SK-MEL-5 (cell line): ENCODE data around the gene HHIPL2. TPM values are rescaled to one million over a fixed set of nuclear protein-coding genes. Genes with fewer than 3 reads are reported as not detected.
"Not testable (repeated sequence)": the region's sequence is repeated elsewhere in the genome, so short reads cannot be mapped to it uniquely, and the experiment has no call there.

Experiments
- DNase-seq: peaks from one replicate; pipeline ENCODE4 v3.0.0-alpha.2; 2016; ENCODE audit warnings: low read depth, low spot score
- in situ Hi-C: cut with HindIII; loops from 2 replicates; pipeline ENCODE4 v1.10.0; 2016; ENCODE audit warnings: low sequenced_read_pairs, high pct_unique_total_duplicates, low pct_unique_long_range_greater_than_20kb
- small RNA-seq, 2 experiments: library from RNA; depleted of rRNA; stranded (forward); fragments of <200 nt; gene quantifications; one replicate each; pipeline ENCODE3, GENCODE V24; 2014
- total RNA-seq: library from RNA; depleted of rRNA; stranded (reverse); fragments of >200 nt; shearing (Covaris generic); gene quantifications from 2 replicates; pipeline ENCODE4 v1.2.3, GENCODE V29; 2014; rRNA removed

The HHIPL2 gene
- total RNA-seq, 1 experiment from 2014 or later: not detected

DNA sequence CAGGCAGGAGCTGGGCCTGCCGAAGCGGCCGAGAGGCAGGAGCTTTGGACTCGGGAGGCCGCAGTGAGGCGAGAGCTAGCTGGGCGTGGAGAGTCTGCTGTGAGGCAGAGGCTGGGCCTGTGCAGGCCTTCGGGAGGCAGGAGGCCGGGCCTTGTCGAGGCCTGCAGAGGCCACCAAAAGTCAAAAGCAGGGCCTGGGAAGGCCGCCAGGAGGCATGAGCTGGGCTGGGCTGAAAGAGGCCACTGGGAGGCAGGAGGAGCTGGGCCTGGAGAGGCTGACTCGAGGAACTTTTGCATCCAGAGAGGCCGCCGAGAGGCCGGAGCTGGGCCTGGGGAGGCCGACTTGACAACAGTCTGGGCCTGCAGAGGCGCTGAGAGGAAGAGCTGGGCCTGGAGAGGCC lies 74.2 kb downstream of the HHIPL2 start:
- in situ Hi-C loops, DNase-seq: not testable (repeated sequence)

DNA sequence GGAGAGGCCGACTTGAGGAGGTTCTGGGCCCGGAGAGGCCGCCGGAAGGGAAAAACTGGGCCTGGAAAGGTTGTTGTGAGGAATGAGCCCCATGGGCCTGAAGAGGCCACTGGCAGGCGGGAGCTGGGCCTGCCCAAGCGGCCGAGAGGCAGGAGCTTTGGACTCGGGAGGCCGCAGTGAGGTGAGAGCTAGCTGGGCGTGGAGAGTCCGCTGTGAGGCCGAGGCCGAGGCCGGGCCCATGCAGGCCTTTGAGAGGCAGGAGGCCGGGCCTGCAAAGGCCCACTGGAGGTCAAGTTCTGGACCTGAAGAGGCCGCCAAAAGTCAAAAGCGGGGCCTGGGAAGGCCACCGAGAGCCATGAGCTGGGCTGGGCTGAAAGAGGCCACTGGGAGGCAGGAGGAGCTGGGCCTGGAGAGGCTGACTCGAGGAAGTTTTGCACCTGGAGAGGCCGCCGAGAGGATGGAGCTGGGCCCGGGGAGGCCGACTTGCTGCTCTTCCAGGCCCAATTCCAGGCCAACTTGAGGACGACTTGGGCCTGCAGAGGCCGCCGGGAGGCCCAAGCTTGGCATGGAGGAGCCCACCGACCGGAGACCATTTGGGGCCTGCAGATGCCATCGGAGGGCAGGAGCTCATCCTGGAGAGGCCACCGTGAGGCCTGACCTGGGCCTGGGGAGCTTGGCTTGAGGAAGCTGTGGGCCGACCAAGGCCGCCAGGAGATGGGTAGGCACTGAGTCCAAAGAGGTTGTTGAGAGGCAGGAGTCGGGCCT lies 74.9 kb downstream of the HHIPL2 start:
- DNase-seq, in situ Hi-C loops: not testable (repeated sequence)

Small RNA genes lying within 50 kb of the gene (small RNA-seq; reads per million reads assigned to genes)
- gene RNU6-791P: 0 reads per million in 2 experiments

Other genes with a start within 250 kb of the HHIPL2 start
- 9.2 and 11.3 TPM in 2 replicates for gene TAF1A, start 41.8 kb upstream of the HHIPL2 start, total RNA-seq
- 29.1 and 38.6 TPM in 2 replicates for gene MIA3, start 70.0 kb upstream of the HHIPL2 start, total RNA-seq
- 18.9 and 20.0 TPM in 2 replicates for gene AIDA, start 164.4 kb upstream of the HHIPL2 start, total RNA-seq
- gene BROX, start 164.5 kb upstream of the HHIPL2 start, total RNA-seq: 67.4 and 68.9 TPM in 2 replicates
- gene FAM177B, start 189.1 kb upstream of the HHIPL2 start, total RNA-seq: not detected in 2 replicates